HepG2 (cell line): Measurements from ENCODE around the gene CIAO3. TPM values are rescaled to one million over a fixed set of nuclear protein-coding genes. Genes with fewer than 3 reads are reported as not detected.
A peak's percentile ranks its signal among the peaks of the same experiment; 100 is the strongest.

Experiments used
- ATAC-seq: fragments of 200-7000 bp; cut with Tn5 transposase; 3 replicates; pipeline ENCODE4 v1.9.1; 2020; ENCODE audit warnings: mild to moderate bottlenecking, moderate library complexity
- BruUV-seq: library from RNA; stranded (reverse); fragments of 400-500 nt; replicated peaks from 2 replicates; lab custom pipeline; 2021; lab: Mats Ljungman, UMichigan
- CTCF ChIA-PET: fragments of 300-600 bp; formaldehyde crosslinking; extraction: SDS; loops from one replicate; lab custom pipeline; 2021; ENCODE audit warnings: low total read pairs, inconsistent platforms, low intra/inter-chr PET ratio; lab: Yijun Ruan, JAX
- POLR2A ChIA-PET: fragments of 350-600 bp; sonication (Branson Sonifier 250); formaldehyde crosslinking; loops from one replicate; lab custom pipeline; 2020; ENCODE audit warnings: antibody characterized with exemption, inconsistent platforms; lab: Yijun Ruan, JAX
- DNase-seq: peaks from one replicate; pipeline ENCODE4 v3.0.0-alpha.2; 2015; ENCODE audit warnings: low spot score
- FAIRE-seq: peaks from 3 replicates; lab custom pipeline; 2011; peaks lifted over from hg19 to GRCh38; lab: Jason Lieb, UNC
- H2AFZ ChIP-seq: one replicate; pipeline ENCODE4 v1.6.1; 2011; ENCODE audit warnings: low read length, inconsistent platforms
- H3K27ac ChIP-seq: fragments of 300-600 bp; 3 replicates; pipeline ENCODE4 v1.8.0; 2011; ENCODE audit warnings: mixed run types, mild to moderate bottlenecking, mixed read lengths, low read length, inconsistent platforms; ENCODE audit not compliant: insufficient read depth; ENCODE audit errors: extremely low read length
- H3K27me3 ChIP-seq, 2 experiments: fragments of 200-600 bp in 1 of 2; 2 replicates in 1 of 2; 3 replicates in 1 of 2; pipeline versions ENCODE4 v1.6.0 to v1.8.0; 2011; ENCODE audit warnings: low read length in 2 of 2, mild to moderate bottlenecking in 2 of 2, moderate library complexity in 2 of 2, inconsistent platforms in 1 of 2; ENCODE audit not compliant: insufficient read depth in 2 of 2, control insufficient read depth in 1 of 2
- H3K36me3 ChIP-seq, 2 experiments: fragments of 200-600 bp in 1 of 2; replicated peaks in 1 of 2; 2 replicates in 1 of 2; 3 replicates in 1 of 2; pipeline versions ENCODE4 v1.5.1 to v1.8.0; 2011; ENCODE audit warnings: low read length in 2 of 2, inconsistent platforms in 1 of 2; ENCODE audit not compliant: insufficient read depth in 2 of 2, control insufficient read depth in 1 of 2
- H3K4me1 ChIP-seq: 2 replicates; pipeline ENCODE4 v1.5.1; 2012; ENCODE audit warnings: low read length, inconsistent platforms; ENCODE audit not compliant: insufficient read depth
- H3K4me2 ChIP-seq: 2 replicates; pipeline ENCODE4 v1.6.0; 2011; ENCODE audit warnings: low read depth, low read length, inconsistent platforms
- H3K4me3 ChIP-seq, 3 experiments: fragments of 200-600 bp in 1 of 3; sonication (generic), shearing (Covaris generic) in 1 of 3; replicated peaks in 1 of 3; 2 replicates each; pipeline ENCODE4 v1.5.1; 2011 to 2016; ENCODE audit warnings: low read length in 3 of 3, inconsistent platforms in 2 of 3, low read depth in 2 of 3, mild to moderate bottlenecking in 2 of 3, control low read depth in 1 of 3, mixed read lengths in 1 of 3; ENCODE audit not compliant: insufficient read depth in 1 of 3
- H3K79me2 ChIP-seq: one replicate; pipeline ENCODE4 v1.6.1; 2011; ENCODE audit warnings: low read length, inconsistent platforms; ENCODE audit not compliant: insufficient read depth
- H3K9ac ChIP-seq: 2 replicates; pipeline ENCODE4 v1.6.0; 2011; ENCODE audit warnings: mild to moderate bottlenecking, low read depth, low read length, inconsistent platforms; ENCODE audit not compliant: insufficient read depth
- H3K9me3 ChIP-seq: 2 replicates; pipeline ENCODE4 v1.5.1; 2012; ENCODE audit warnings: mild to moderate bottlenecking, low read length
- H4K20me1 ChIP-seq: 2 replicates; pipeline ENCODE4 v1.6.0; 2011; ENCODE audit warnings: inconsistent platforms, mild to moderate bottlenecking, low read length, moderate library complexity; ENCODE audit not compliant: insufficient read depth
- ASH2L ChIP-seq: fragments of 300-600, 200-600 bp; sonication (generic); IDR thresholded peaks from 2 replicates; pipeline ENCODE4 v1.7.0; 2017; ENCODE audit warnings: low read depth, mild to moderate bottlenecking, moderate library complexity, mixed read lengths, low read length; ENCODE audit not compliant: insufficient read length
- FIP1L1 ChIP-seq: fragments of 200-400 bp; formaldehyde crosslinking; IDR thresholded peaks from 2 replicates; pipeline ENCODE4 v1.6.1; 2018; ENCODE audit warnings: low read depth, mild to moderate bottlenecking, low read length, moderate library complexity, borderline replicate concordance; ENCODE audit not compliant: insufficient read depth
- GATA4 ChIP-seq: sonication (generic); IDR thresholded peaks from 2 replicates; pipeline ENCODE4 v1.6.1; 2016; ENCODE audit warnings: antibody characterized with exemption, low read depth, borderline replicate concordance
- GZF1 ChIP-seq: sonication (generic); formaldehyde crosslinking; IDR thresholded peaks from 2 replicates; pipeline ENCODE4 v1.5.1; 2020; ENCODE audit warnings: mild to moderate bottlenecking, missing genetic modification reagents
- PRPF4 ChIP-seq: fragments of 200-400 bp; formaldehyde crosslinking; IDR thresholded peaks from 2 replicates; pipeline ENCODE4 v1.6.1; 2016; ENCODE audit warnings: low read length, low read depth; ENCODE audit not compliant: poor library complexity, severe bottlenecking
- TCF7L2 ChIP-seq: IDR thresholded peaks from 2 replicates; pipeline ENCODE4 v1.6.1; 2011; ENCODE audit warnings: mild to moderate bottlenecking, low read depth, low read length, moderate library complexity
- ZNF609 ChIP-seq: sonication (generic); formaldehyde crosslinking; IDR thresholded peaks from 2 replicates; pipeline ENCODE4 v1.4.0; 2020; ENCODE audit warnings: mild to moderate bottlenecking, missing genetic modification reagents, borderline replicate concordance
- WGBS: methylation state at CpG from one replicate; pipeline ENCODE4 v1.1.6; 2017; ENCODE audit warnings: low lambda C conversion rate; 5-methylcytosine and 5-hydroxymethylcytosine counted together
- in situ Hi-C: cut with HindIII; loops from 2 replicates; pipeline ENCODE4 v1.10.0; 2017; ENCODE audit warnings: low pct_unique_long_range_greater_than_20kb; ENCODE audit not compliant: extremely low pct_ligation_motif_present
- intact Hi-C: fragments of 100-400 bp; cut with micrococcal nuclease; formaldehyde crosslinking; loops from one replicate; pipeline ENCODE4 v1.10.0; 2022; ENCODE audit not compliant: unreplicated experiment
- polyA plus RNA-seq, 8 experiments: library from polyadenylated mRNA; depleted of rRNA in 3 of 8; stranded (reverse) in 7 of 8; unstranded in 1 of 8; fragments of >200 nt; fragmentation: Illumina TruSeq in 4 of 8; extraction: Trizol in 4 of 8; gene quantifications; 2 replicates each; pipeline versions ENCODE4 v1.2.1 to v1.2.3, GENCODE V29; 2011 to 2016; ENCODE audit warnings: low read depth in 4 of 8, missing spikeins in 1 of 8, mixed read lengths in 1 of 8; ENCODE audit not compliant: insufficient read depth in 1 of 8
- total RNA-seq, 5 experiments: library from RNA; depleted of rRNA; stranded (reverse); fragments of >200 nt; fragmentation: Illumina TruSeq; extraction: Trizol; gene quantifications; 2 replicates each; pipeline ENCODE4 v1.2.3, GENCODE V29; 2016; ENCODE audit warnings: low read depth in 1 of 5

CIAO3 gene
- total and polyA plus RNA-seq, 2 of the 13 experiments (the other 11 are each of a cell fraction or from before 2014, with no cell fraction given), result 21.7 to 25.0 TPM

GRCh38 chr16:763369-764183 lies 22.8 kb upstream of the CIAO3 start (continued):
- no peak for TF ChIP-seq ZNF609 (CRISPR knock-in tag)

GRCh38 chr16:762595-763268 lies 21.9 kb upstream of the CIAO3 start:
- ChIA-PET CTCF (no interaction called here), POLR2A (interaction anchor here (2.0 kb wide), 1 partner anchor 42 kb away, joined by 18 read pairs; the partner anchor contains the start of gene ANTKMT)
- H3K79me2 ChIP-seq, result no peaks in the 10 kb centered on the region
- no TSS peak for BruUV-seq
- no peak overlapping the region for H2AFZ ChIP-seq
- peaks cover 3 to 8% of the 10 kb centered on the region in 2 experiments; a peak in 4 of 5 replicates for H3K27me3 ChIP-seq
- ATAC-seq (no peak), DNase-seq (no peak), FAIRE-seq (no peak)
- WGBS, result 83% methylated on average over 5 of the region's 17 CpGs
- no peaks in the 10 kb centered on the region for H3K36me3 ChIP-seq
- H3K4me2 ChIP-seq, result peak overlapping the region; percentile 23; the same call in 1 of the 2 replicates
- TF ChIP-seq FIP1L1, result no peak
- no peak for TF ChIP-seq GATA4
- TF ChIP-seq GZF1 (CRISPR knock-in tag), result no peak
- TF ChIP-seq TCF7L2, result no peak
- no peak for TF ChIP-seq PRPF4
- no peak for TF ChIP-seq ASH2L
- in situ Hi-C loops (no loop called here), intact Hi-C loops (no loop called here)
- peaks cover 32% of the 10 kb centered on the region for H3K4me1 ChIP-seq
- H3K9me3 ChIP-seq, result no peaks in the 10 kb centered on the region
- no peak overlapping the region for H3K27ac ChIP-seq
- H3K4me3 ChIP-seq, result no peak overlapping the region
- H4K20me1 ChIP-seq, result no peaks in the 10 kb centered on the region
- H3K9ac ChIP-seq, result no peak overlapping the region
